PC-9 (cell line): Measurements from ENCODE around the gene ANKRD13A. TPM values are rescaled to one million over a fixed set of nuclear protein-coding genes. Genes with fewer than 3 reads are reported as not detected.

Source experiments
- BruUV-seq: library from RNA; stranded (reverse); fragments of 400-500 nt; replicated peaks from 2 replicates; lab custom pipeline; 2021; lab: Mats Ljungman, UMichigan
- CTCF ChIA-PET: fragments of 300-600 bp; sonication (Branson Sonifier 250); formaldehyde crosslinking; loops from one replicate; lab custom pipeline; 2022; ENCODE audit warnings: antibody characterized with exemption; lab: Charles Lee
- POLR2A ChIA-PET: fragments of 300-600 bp; sonication (Branson Sonifier 250); formaldehyde crosslinking; loops from one replicate; lab custom pipeline; 2022; ENCODE audit warnings: antibody characterized with exemption; ENCODE audit not compliant: unreplicated experiment; lab: Charles Lee
- DNase-seq, 2 experiments: peaks; one replicate each; pipeline versions ENCODE4 v3.0.0 to v3.0.0-alpha.2; 2015 to 2022; ENCODE audit warnings: mixed read lengths in 1 of 2
- H2AFZ ChIP-seq: fragments of 200-600 bp; sonication (generic); 2 replicates; pipeline ENCODE4 v1.8.1; 2017; ENCODE audit warnings: antibody characterized with exemption
- H3F3A ChIP-seq: fragments of 200-600 bp; sonication (generic); 2 replicates; pipeline ENCODE4 v1.8.1; 2017; ENCODE audit warnings: antibody characterized with exemption, mild to moderate bottlenecking, low read depth; ENCODE audit not compliant: insufficient read depth
- H3K27ac ChIP-seq: fragments of 200-600 bp; sonication (generic); 2 replicates; pipeline ENCODE4 v1.6.1; 2016; ENCODE audit warnings: mixed run types
- H3K27me3 ChIP-seq: fragments of 200-600 bp; sonication (generic); 2 replicates; pipeline ENCODE4 v1.6.1; 2016; ENCODE audit warnings: low read depth, mixed run types; ENCODE audit not compliant: insufficient read depth
- H3K36me3 ChIP-seq: fragments of 200-600 bp; sonication (generic); 2 replicates; pipeline ENCODE4 v1.6.1; 2016; ENCODE audit warnings: low read depth, mixed run types
- H3K4me1 ChIP-seq: fragments of 200-600 bp; sonication (generic); replicated peaks from 2 replicates; pipeline ENCODE4 v1.6.1; 2016; ENCODE audit warnings: mixed run types; ENCODE audit not compliant: insufficient read depth
- H3K4me2 ChIP-seq: fragments of 200-600 bp; sonication (generic); 2 replicates; pipeline ENCODE4 v1.6.1; 2017; ENCODE audit warnings: mixed run types
- H3K4me3 ChIP-seq: fragments of 200-600 bp; sonication (generic); 2 replicates; pipeline ENCODE4 v1.6.1; 2016; ENCODE audit warnings: mixed run types
- H3K79me2 ChIP-seq: fragments of 200-600 bp; sonication (generic); 2 replicates; pipeline ENCODE4 v1.6.1; 2017; ENCODE audit warnings: low read depth, mixed run types
- H3K9me2 ChIP-seq: fragments of 200-600 bp; sonication (generic); 2 replicates; pipeline ENCODE4 v1.8.1; 2017; ENCODE audit warnings: mild to moderate bottlenecking; ENCODE audit not compliant: insufficient read depth
- H3K9me3 ChIP-seq: fragments of 200-600 bp; sonication (generic); 2 replicates; pipeline ENCODE4 v1.8.1; 2016; ENCODE audit warnings: low read depth; ENCODE audit not compliant: insufficient read depth
- H4K20me1 ChIP-seq: fragments of 200-600 bp; sonication (generic); 2 replicates; pipeline ENCODE4 v1.8.1; 2017; ENCODE audit not compliant: insufficient read depth
- CTCF ChIP-seq: fragments of 200-600 bp; sonication (generic); conservative IDR thresholded peaks from 2 replicates; pipeline ENCODE4 v1.6.1; 2017; ENCODE audit warnings: mixed run types, antibody characterized with exemption, mild to moderate bottlenecking, moderate library complexity
- EZH2 ChIP-seq: fragments of 200-600 bp; sonication (generic); IDR thresholded peaks from 2 replicates; pipeline ENCODE4 v1.8.0; 2017; ENCODE audit warnings: antibody characterized with exemption, low read depth
- intact Hi-C: fragments of 100-400 bp; cut with micrococcal nuclease; formaldehyde crosslinking; loops from one replicate; pipeline ENCODE4 v1.10.0; 2022; ENCODE audit not compliant: unreplicated experiment
- total RNA-seq: library from RNA; stranded (reverse); gene quantifications from 2 replicates; pipeline ENCODE4 v1.2.3, GENCODE V29; 2021

ANKRD13A gene
- total RNA-seq, 1 experiment from 2014 or later = 66.9 TPM

DNA sequence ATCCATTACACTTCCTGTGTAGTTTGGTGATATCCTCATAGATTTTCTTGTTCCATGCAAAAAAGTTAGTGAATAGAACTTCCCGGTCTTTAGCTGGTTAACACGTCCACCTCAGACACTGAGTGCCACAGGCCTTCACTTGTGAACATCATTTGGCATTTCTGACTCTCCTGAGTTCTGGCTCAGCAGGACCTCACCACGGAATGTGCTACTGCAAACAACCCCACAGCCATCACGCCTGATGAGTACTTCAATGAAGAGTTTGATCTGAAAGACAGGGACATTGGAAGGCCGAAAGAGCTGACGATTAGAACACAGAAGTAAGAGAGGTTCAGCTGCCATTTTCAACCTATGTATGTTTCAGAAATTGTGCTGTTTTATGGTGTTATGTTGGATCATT, 29.1 kb downstream of the ANKRD13A start:
- intact Hi-C loops = no loop called here
- Histone ChIP-seq H2AFZ (no peak overlapping the region), H3K4me2 (no peak overlapping the region), H3K9me3 (no peaks in the 10 kb centered on the region), H3K4me1 (no peaks in the 10 kb centered on the region), H3K9me2 (no peaks in the 10 kb centered on the region), H3K27me3 (no peaks in the 10 kb centered on the region), H3K27ac (no peak overlapping the region), H3K36me3 (peaks cover 17% of the 10 kb centered on the region), H3K79me2 (no peaks in the 10 kb centered on the region), H3K4me3 (no peak overlapping the region), H4K20me1 (no peaks in the 10 kb centered on the region), H3F3A (peaks cover 15% of the 10 kb centered on the region; the same call in 1 of the 2 replicates)
- ChIA-PET CTCF (no interaction called here), POLR2A (no interaction called here)
- BruUV-seq = no TSS peak
- no peak for DNase-seq
- TF ChIP-seq EZH2 (no peak), CTCF (no peak)

GRCh38 chr12:110029290-110029815, 30.1 kb downstream of the ANKRD13A start:
- no peak overlapping the region for H3K4me3 ChIP-seq
- H3K79me2 ChIP-seq = no peaks in the 10 kb centered on the region
- no peak overlapping the region for H3K4me2 ChIP-seq
- peaks cover 11% of the 10 kb centered on the region; the same call in 1 of the 2 replicates for H3F3A ChIP-seq
- H3K9me2 ChIP-seq = no peaks in the 10 kb centered on the region
- no peak overlapping the region for H2AFZ ChIP-seq
- H3K27ac ChIP-seq = no peak overlapping the region
- intact Hi-C loops = no loop called here
- BruUV-seq = no TSS peak
- peaks cover 17% of the 10 kb centered on the region for H3K36me3 ChIP-seq
- TF ChIP-seq EZH2 (no peak), CTCF (no peak)
- no peaks in the 10 kb centered on the region for H3K4me1 ChIP-seq
- ChIA-PET POLR2A (no interaction called here), CTCF (no interaction called here)
- no peaks in the 10 kb centered on the region for H3K9me3 ChIP-seq
- no peak for DNase-seq
- no peaks in the 10 kb centered on the region for H4K20me1 ChIP-seq
- H3K27me3 ChIP-seq = no peaks in the 10 kb centered on the region

- Histone ChIP-seq H2AFZ (no peak overlapping the region), H3K9me3 (no peaks in the 10 kb centered on the region), H4K20me1 (no peaks in the 10 kb centered on the region), H3K27me3 (no peaks in the 10 kb centered on the region), H3K27ac (no peak overlapping the region), H3K9me2 (no peaks in the 10 kb centered on the region), H3K4me3 (no peak overlapping the region), H3K4me2 (no peak overlapping the region), H3F3A (peaks cover 19% of the 10 kb centered on the region), H3K4me1 (peaks cover 11% of the 10 kb centered on the region), H3K36me3 (peaks cover 9% of the 10 kb centered on the region), H3K79me2 (peaks cover 14% of the 10 kb centered on the region; the same call in 1 of the 2 replicates)
- no peak for DNase-seq
- intact Hi-C loops = no loop called here
- POLR2A ChIA-PET = no interaction called here
- no TSS peak for BruUV-seq
- CTCF ChIA-PET = interaction anchor here (0.7 kb wide), 1 partner anchor 423 kb away, joined by 3 read pairs; no protein-coding TSS in a partner anchor
- TF ChIP-seq EZH2 (no peak), CTCF (no peak)
These were observed 34.7 kb downstream of the ANKRD13A start for GRCh38 chr12:110033888-110034287.
